HEK293 (cell line): ENCODE results near the gene ARL13B.
A peak's percentile ranks its signal among the peaks of the same experiment; 100 is the strongest.

Experiments
- CTCF ChIA-PET: fragments of 350-600 bp; formaldehyde crosslinking; extraction: SDS; loops from one replicate; lab custom pipeline; 2021; ENCODE audit warnings: antibody characterized with exemption; lab: Yijun Ruan, JAX
- POLR2A ChIA-PET: fragments of 300-600 bp; formaldehyde crosslinking; extraction: SDS; loops from one replicate; lab custom pipeline; 2020; ENCODE audit warnings: antibody characterized with exemption, inconsistent platforms; lab: Yijun Ruan, JAX
- H3K27ac ChIP-seq: fragments of 200-500 bp; sonication (Bioruptor generic); 2 replicates; pipeline ENCODE4 v1.5.1; 2014; ENCODE audit warnings: low read depth, low read length, control low read depth, inconsistent platforms; ENCODE audit errors: extremely low read depth
- H3K36me3 ChIP-seq, 2 experiments: fragments of 200-500 bp in 1 of 2; sonication (Bioruptor generic) in 1 of 2; 1 replicate in 1 of 2; 2 replicates in 1 of 2; pipeline ENCODE4 v1.5.1; 2014 to 2017; ENCODE audit warnings: inconsistent platforms in 2 of 2, low read length in 2 of 2; ENCODE audit not compliant: control insufficient read depth in 2 of 2, insufficient read depth in 1 of 2
- H3K4me1 ChIP-seq: fragments of 200-500 bp; sonication (Bioruptor generic); 2 replicates; pipeline ENCODE4 v1.5.1; 2014; ENCODE audit warnings: mild to moderate bottlenecking, low read length, inconsistent platforms; ENCODE audit not compliant: control insufficient read depth, insufficient read depth
- H3K4me3 ChIP-seq: 2 replicates; pipeline ENCODE4 v1.5.1; 2011; ENCODE audit warnings: low read depth, mild to moderate bottlenecking, control low read depth, low read length, moderate library complexity
- H3K9me3 ChIP-seq: fragments of 200-500 bp; sonication (Bioruptor generic); 2 replicates; pipeline ENCODE4 v1.5.1; 2014; ENCODE audit warnings: low read depth, low read length, inconsistent platforms; ENCODE audit not compliant: control insufficient read depth, insufficient read depth
- GLIS2 ChIP-seq: fragments of 450-650 bp; formaldehyde crosslinking; IDR thresholded peaks from 2 replicates; pipeline ENCODE4 v1.5.1; 2016; ENCODE audit warnings: missing biosample characterization, missing genetic modification characterization
- HOXC10 ChIP-seq: sonication (generic); formaldehyde crosslinking; IDR thresholded peaks from 2 replicates; pipeline ENCODE4 v1.8.1; 2023; ENCODE audit warnings: mild to moderate bottlenecking, missing genetic modification reagents
- IKZF3 ChIP-seq: fragments of 450-650 bp; IDR thresholded peaks from 2 replicates; pipeline ENCODE4 v1.5.0; 2018; ENCODE audit warnings: missing biosample characterization, mild to moderate bottlenecking, missing genetic modification characterization, moderate library complexity
- KLF10 ChIP-seq: fragments of 450-650 bp; IDR thresholded peaks from 2 replicates; pipeline ENCODE4 v1.5.1; 2018; ENCODE audit warnings: missing biosample characterization, mild to moderate bottlenecking, missing genetic modification characterization
- KLF17 ChIP-seq: fragments of 450-650 bp; formaldehyde crosslinking; IDR thresholded peaks from 2 replicates; pipeline ENCODE4 v1.5.1; 2016; ENCODE audit warnings: missing biosample characterization, missing genetic modification characterization
- MYNN ChIP-seq: fragments of 450-650 bp; formaldehyde crosslinking; IDR thresholded peaks from 2 replicates; pipeline ENCODE4 v1.5.1; 2016; ENCODE audit warnings: missing biosample characterization, missing genetic modification characterization, borderline replicate concordance
- PRDM6 ChIP-seq: fragments of 450-650 bp; formaldehyde crosslinking; IDR thresholded peaks from 2 replicates; pipeline ENCODE4 v1.5.1; 2017; ENCODE audit warnings: missing biosample characterization, missing genetic modification characterization
- REPIN1 ChIP-seq: fragments of 450-650 bp; formaldehyde crosslinking; IDR thresholded peaks from 2 replicates; pipeline ENCODE4 v1.5.1; 2017; ENCODE audit warnings: missing biosample characterization, missing genetic modification characterization, low read depth
- SP3 ChIP-seq: fragments of 450-650 bp; formaldehyde crosslinking; IDR thresholded peaks from 2 replicates; pipeline ENCODE4 v1.5.1; 2016; ENCODE audit warnings: missing biosample characterization, missing genetic modification characterization
- ZBTB48 ChIP-seq: fragments of 450-650 bp; formaldehyde crosslinking; IDR thresholded peaks from 2 replicates; pipeline ENCODE4 v1.5.1; 2016; ENCODE audit warnings: missing biosample characterization, missing genetic modification characterization
- ZNF10 ChIP-seq: fragments of 450-650 bp; formaldehyde crosslinking; IDR thresholded peaks from 2 replicates; pipeline ENCODE4 v1.5.1; 2017; ENCODE audit warnings: missing biosample characterization, missing genetic modification characterization
- ZNF16 ChIP-seq: fragments of 450-650 bp; formaldehyde crosslinking; IDR thresholded peaks from 2 replicates; pipeline ENCODE4 v1.5.1; 2016; ENCODE audit warnings: low read depth, missing biosample characterization, missing genetic modification characterization
- ZNF292 ChIP-seq: fragments of 450-650 bp; formaldehyde crosslinking; IDR thresholded peaks from 2 replicates; pipeline ENCODE4 v1.5.1; 2016; ENCODE audit warnings: low read depth, missing biosample characterization, missing genetic modification characterization, borderline replicate concordance
- ZNF350 ChIP-seq: fragments of 450-650 bp; formaldehyde crosslinking; IDR thresholded peaks from 2 replicates; pipeline ENCODE4 v1.5.0; 2017; ENCODE audit warnings: missing biosample characterization, mild to moderate bottlenecking, missing genetic modification characterization
- ZNF394 ChIP-seq: fragments of 450-650 bp; formaldehyde crosslinking; IDR thresholded peaks from 2 replicates; pipeline ENCODE4 v1.5.1; 2016; ENCODE audit warnings: missing biosample characterization, missing genetic modification characterization, mild to moderate bottlenecking, moderate library complexity, borderline replicate concordance
- ZNF426 ChIP-seq: fragments of 450-650 bp; formaldehyde crosslinking; IDR thresholded peaks from 2 replicates; pipeline ENCODE4 v1.5.1; 2017; ENCODE audit warnings: missing biosample characterization, missing genetic modification characterization, mild to moderate bottlenecking, inconsistent platforms, moderate library complexity
- ZNF521 ChIP-seq: fragments of 450-650 bp; formaldehyde crosslinking; IDR thresholded peaks from 2 replicates; pipeline ENCODE4 v1.5.1; 2017; ENCODE audit warnings: missing biosample characterization, mild to moderate bottlenecking, missing genetic modification characterization
- ZNF610 ChIP-seq: fragments of 450-650 bp; formaldehyde crosslinking; IDR thresholded peaks from 2 replicates; pipeline ENCODE4 v1.5.1; 2016; ENCODE audit warnings: missing biosample characterization, missing genetic modification characterization, borderline replicate concordance
- ZNF629 ChIP-seq: fragments of 450-650 bp; formaldehyde crosslinking; IDR thresholded peaks from 2 replicates; pipeline ENCODE4 v1.5.1; 2017; ENCODE audit warnings: missing biosample characterization, missing genetic modification characterization
- ZNF654 ChIP-seq: fragments of 450-650 bp; formaldehyde crosslinking; IDR thresholded peaks from 2 replicates; pipeline ENCODE4 v1.5.1; 2016; ENCODE audit warnings: low read depth, missing biosample characterization, missing genetic modification characterization
- ZNF747 ChIP-seq: fragments of 450-650 bp; formaldehyde crosslinking; IDR thresholded peaks from 2 replicates; pipeline ENCODE4 v1.5.1; 2016; ENCODE audit warnings: missing biosample characterization, missing genetic modification characterization
- ZSCAN23 ChIP-seq: fragments of 450-650 bp; formaldehyde crosslinking; IDR thresholded peaks from 2 replicates; pipeline ENCODE4 v1.5.1; 2016; ENCODE audit warnings: missing biosample characterization, missing genetic modification characterization
- TF ChIP-seq, protein P1 (sequence below): fragments of 450-650 bp; formaldehyde crosslinking; IDR thresholded peaks from 2 replicates; pipeline ENCODE4 v1.5.1; 2016; ENCODE audit warnings: missing biosample characterization, missing genetic modification characterization, borderline replicate concordance

Gene ARL13B

DNA sequence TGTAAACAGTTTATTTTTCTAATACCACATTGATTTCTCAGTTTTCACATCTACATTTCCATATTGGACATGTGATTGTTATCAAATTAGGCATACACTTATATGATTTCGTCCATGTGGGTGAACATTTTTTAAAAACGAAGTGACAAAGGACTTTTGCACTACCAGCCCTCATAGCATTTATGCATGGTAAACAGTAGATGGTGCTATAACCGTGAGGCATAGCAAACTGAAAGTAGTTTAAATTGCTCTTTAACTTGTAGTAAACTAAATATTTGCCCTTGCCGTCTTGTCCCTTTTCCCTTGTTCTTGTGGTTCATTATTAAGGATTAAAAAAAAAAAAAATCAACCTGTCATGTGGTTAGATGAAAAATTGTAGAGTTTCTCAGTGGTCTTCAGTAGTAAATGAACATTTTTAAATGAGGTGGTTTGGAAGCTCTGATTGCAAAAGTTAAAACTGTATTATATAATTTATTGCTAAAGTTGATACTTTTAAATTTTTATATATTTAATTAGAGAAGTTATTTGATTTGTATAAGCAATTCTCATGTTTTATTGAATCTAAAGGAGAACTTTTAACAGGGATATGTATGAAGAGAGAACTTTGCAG is 24.5 kb downstream of the ARL13B start:
- TF ChIP-seq PRDM6 (tag by site-specific recombination) (0 out of 2 replicates have a peak, but pooled peaks have one; percentile 23), ZNF654 (tag by site-specific recombination) (peak; percentile 71), ZNF350 (tag by site-specific recombination) (no peak), ZNF10 (no peak)
- no peak overlapping the region for H3K27ac ChIP-seq
- POLR2A ChIA-PET = no interaction called here
- peaks cover 0 to 18% of the 10 kb centered on the region in 2 experiments; a peak in 1 of 3 replicates for H3K36me3 ChIP-seq
- CTCF ChIA-PET = interaction anchor here (0.5 to 1.7 kb wide), 17 partner anchors 10 to 1287 kb away, joined by 3 to 10 read pairs (median 4); partner anchors contain the start of genes DHFR2, NSUN3 and STX19
- no peak overlapping the region for H3K4me3 ChIP-seq
- H3K9me3 ChIP-seq = no peaks in the 10 kb centered on the region
- H3K4me1 ChIP-seq = no peaks in the 10 kb centered on the region

DNA sequence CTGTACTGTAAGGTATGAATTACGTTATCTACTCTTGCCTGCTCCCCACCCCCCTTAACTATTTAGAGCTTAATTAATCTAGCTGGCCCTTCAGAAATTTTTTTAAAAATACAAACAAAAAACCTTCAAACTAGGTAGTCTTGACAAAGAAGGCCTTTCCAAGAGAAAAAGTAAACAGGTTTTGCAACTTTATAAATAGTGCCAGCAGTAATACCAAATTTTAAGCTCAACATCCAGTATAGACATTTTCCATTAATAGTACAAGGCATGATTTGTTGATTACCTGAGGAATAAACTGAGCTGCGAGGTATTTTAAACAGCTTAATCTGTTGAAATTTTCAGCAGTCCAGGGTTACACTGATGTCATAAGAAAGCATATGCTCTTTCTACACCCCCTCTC is 28.3 kb downstream of the ARL13B start:
- ChIA-PET POLR2A (no interaction called here), CTCF (interaction anchor here (0.6 to 1.5 kb wide), 4 partner anchors 29 to 94 kb away, joined by 3 to 5 read pairs (median 4); no protein-coding TSS in a partner anchor)
- Histone ChIP-seq H3K36me3 (peaks cover 0 to 14% of the 10 kb centered on the region in 2 experiments; a peak in 1 of 3 replicates), H3K4me1 (no peaks in the 10 kb centered on the region), H3K9me3 (no peaks in the 10 kb centered on the region), H3K4me3 (no peak overlapping the region), H3K27ac (no peak overlapping the region)
- no peak for TF ChIP-seq ZNF521 (tag by site-specific recombination)
- TF ChIP-seq HOXC10 (CRISPR knock-in tag) = no peak
- no peak for TF ChIP-seq REPIN1 (tag by site-specific recombination)
- TF ChIP-seq ZNF350 (tag by site-specific recombination) = no peak
- no peak for TF ChIP-seq ZBTB48 (tag by site-specific recombination)
- no peak for TF ChIP-seq GLIS2 (tag by site-specific recombination)
- TF ChIP-seq ZNF629 (tag by site-specific recombination) = no peak

DNA sequence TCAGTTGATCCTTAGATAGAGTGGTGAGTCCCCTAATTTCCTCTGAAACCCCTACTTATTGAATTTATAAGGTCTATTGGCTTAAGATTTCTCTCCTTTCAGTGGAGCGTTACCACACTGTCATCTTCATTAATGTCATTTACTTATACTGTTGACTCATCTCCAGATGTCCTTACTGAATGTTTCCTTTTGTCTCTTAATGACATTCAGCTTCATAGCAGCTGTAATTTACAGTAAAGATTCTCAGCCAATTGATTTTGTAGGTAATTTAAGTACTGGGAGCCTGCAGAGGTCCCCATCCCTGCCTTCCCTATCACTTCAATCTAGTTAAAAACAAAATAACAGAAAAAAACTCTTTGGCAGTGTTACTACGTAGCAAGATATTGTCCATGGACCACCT is 29.7 kb downstream of the ARL13B start:
- CTCF ChIA-PET = interaction anchor here (0.5 to 0.9 kb wide), 2 partner anchors 60 to 244 kb away, joined by 3 read pairs; no protein-coding TSS in a partner anchor
- POLR2A ChIA-PET = no interaction called here
- H3K27ac ChIP-seq = no peak overlapping the region
- H3K4me3 ChIP-seq = no peak overlapping the region
- H3K4me1 ChIP-seq = no peaks in the 10 kb centered on the region
- H3K9me3 ChIP-seq = no peaks in the 10 kb centered on the region
- peaks cover 0 to 10% of the 10 kb centered on the region in 2 experiments; a peak in 1 of 3 replicates for H3K36me3 ChIP-seq
- TF ChIP-seq, protein P1, sequence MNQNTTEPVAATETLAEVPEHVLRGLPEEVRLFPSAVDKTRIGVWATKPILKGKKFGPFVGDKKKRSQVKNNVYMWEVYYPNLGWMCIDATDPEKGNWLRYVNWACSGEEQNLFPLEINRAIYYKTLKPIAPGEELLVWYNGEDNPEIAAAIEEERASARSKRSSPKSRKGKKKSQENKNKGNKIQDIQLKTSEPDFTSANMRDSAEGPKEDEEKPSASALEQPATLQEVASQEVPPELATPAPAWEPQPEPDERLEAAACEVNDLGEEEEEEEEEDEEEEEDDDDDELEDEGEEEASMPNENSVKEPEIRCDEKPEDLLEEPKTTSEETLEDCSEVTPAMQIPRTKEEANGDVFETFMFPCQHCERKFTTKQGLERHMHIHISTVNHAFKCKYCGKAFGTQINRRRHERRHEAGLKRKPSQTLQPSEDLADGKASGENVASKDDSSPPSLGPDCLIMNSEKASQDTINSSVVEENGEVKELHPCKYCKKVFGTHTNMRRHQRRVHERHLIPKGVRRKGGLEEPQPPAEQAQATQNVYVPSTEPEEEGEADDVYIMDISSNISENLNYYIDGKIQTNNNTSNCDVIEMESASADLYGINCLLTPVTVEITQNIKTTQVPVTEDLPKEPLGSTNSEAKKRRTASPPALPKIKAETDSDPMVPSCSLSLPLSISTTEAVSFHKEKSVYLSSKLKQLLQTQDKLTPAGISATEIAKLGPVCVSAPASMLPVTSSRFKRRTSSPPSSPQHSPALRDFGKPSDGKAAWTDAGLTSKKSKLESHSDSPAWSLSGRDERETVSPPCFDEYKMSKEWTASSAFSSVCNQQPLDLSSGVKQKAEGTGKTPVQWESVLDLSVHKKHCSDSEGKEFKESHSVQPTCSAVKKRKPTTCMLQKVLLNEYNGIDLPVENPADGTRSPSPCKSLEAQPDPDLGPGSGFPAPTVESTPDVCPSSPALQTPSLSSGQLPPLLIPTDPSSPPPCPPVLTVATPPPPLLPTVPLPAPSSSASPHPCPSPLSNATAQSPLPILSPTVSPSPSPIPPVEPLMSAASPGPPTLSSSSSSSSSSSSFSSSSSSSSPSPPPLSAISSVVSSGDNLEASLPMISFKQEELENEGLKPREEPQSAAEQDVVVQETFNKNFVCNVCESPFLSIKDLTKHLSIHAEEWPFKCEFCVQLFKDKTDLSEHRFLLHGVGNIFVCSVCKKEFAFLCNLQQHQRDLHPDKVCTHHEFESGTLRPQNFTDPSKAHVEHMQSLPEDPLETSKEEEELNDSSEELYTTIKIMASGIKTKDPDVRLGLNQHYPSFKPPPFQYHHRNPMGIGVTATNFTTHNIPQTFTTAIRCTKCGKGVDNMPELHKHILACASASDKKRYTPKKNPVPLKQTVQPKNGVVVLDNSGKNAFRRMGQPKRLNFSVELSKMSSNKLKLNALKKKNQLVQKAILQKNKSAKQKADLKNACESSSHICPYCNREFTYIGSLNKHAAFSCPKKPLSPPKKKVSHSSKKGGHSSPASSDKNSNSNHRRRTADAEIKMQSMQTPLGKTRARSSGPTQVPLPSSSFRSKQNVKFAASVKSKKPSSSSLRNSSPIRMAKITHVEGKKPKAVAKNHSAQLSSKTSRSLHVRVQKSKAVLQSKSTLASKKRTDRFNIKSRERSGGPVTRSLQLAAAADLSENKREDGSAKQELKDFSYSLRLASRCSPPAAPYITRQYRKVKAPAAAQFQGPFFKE (tag by site-specific recombination) = no peak
- no peak for TF ChIP-seq MYNN
- no peak for TF ChIP-seq KLF10 (tag by site-specific recombination)
- TF ChIP-seq ZNF747 (tag by site-specific recombination) = no peak
- no peak for TF ChIP-seq IKZF3 (tag by site-specific recombination)
- TF ChIP-seq ZNF610 (tag by site-specific recombination) = no peak
- no peak for TF ChIP-seq ZNF394
- TF ChIP-seq SP3 (tag by site-specific recombination) = no peak
- no peak for TF ChIP-seq ZSCAN23
- TF ChIP-seq ZNF426 (tag by site-specific recombination) = no peak
- TF ChIP-seq ZNF292 (tag by site-specific recombination) = no peak
- no peak for TF ChIP-seq ZNF16 (tag by site-specific recombination)
- no peak for TF ChIP-seq KLF17
